Measurements from ENCODE around the gene PTCD2. TPM values are rescaled to one million over a fixed set of nuclear protein-coding genes. Genes with fewer than 3 reads are reported as not detected.
A peak's percentile ranks its signal among the peaks of the same experiment; 100 is the strongest.

The PTCD2 gene, protein sequence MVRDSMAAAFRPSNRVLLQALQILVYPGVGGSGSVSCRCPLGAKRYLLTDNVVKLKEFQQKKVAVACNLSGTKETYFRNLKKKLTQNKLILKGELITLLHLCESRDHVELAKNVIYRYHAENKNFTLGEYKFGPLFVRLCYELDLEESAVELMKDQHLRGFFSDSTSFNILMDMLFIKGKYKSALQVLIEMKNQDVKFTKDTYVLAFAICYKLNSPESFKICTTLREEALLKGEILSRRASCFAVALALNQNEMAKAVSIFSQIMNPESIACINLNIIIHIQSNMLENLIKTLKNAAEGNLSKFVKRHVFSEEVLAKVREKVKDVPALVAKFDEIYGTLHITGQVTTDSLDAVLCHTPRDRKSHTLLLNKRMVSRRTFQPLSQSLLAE
- 10 to 100 TPM in 3 of 4 donors, 1 to 10 TPM in 1; 6.3 to 17.4 (median 11.8) TPM for total RNA-seq

DNA sequence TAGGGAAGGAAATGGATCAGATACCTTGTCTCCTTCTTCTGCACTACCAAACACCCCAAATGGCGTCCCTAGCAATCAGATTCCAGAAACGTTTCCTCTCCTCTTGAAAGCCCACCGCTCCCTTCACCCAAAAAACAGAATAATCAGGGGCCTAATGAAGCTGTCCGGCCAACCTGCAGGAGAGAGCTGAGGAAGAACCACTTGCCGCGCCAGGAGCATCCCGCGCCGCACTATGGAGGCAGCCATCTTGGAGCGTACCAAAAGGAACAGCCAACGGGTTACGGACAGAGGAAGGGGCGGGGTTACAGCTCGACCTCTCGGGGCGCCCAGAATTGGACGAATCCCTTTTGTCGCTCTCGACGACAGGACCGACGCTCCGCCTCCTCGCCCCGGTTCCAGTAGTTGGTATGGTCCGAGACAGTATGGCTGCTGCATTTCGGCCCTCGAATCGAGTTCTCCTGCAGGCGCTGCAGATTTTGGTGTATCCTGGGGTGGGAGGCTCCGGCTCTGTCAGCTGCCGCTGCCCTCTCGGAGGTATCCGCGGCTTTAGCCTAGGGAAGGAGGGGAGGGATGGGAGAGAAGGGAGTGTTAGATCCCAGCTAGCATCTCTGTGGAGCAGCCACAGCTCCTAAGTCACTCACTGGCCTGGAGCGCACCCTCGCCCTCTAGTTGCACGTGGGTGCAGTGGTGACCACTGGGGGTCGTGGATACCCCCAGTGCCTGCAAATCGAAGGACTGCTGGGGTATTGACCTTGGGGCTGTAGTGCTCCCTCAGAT is at the start of gene PTCD2, which contains the start of gene MRPS27:
Gene PTCD2 (plus strand): TSS at position 398 of the 777 bp plus-strand sequence. CDS start 10 bp downstream, at position 408.
Gene MRPS27 (minus strand): TSS at position 265 of the 777 bp plus-strand sequence. CDS start 19 bp downstream, at position 246.
- no peaks in the 10 kb centered on the region for H3K9me3 ChIP-seq
- H3K4me1 ChIP-seq = peaks cover 0 to 25% (median 5%) of the 10 kb centered on the region in 4 donors
- peak; percentile 89 to 94 for DNase-seq (ENCODE audit: low spot score in 2 of 2)
- H3K4me3 ChIP-seq = peak within 1 kb of the TSS; percentile 70 to 90 (median 80)
- peak within 1 kb of the TSS in 3 of 4 donors; percentile 71 to 82 (median 79) for H3K27ac ChIP-seq
- 0 to 1% methylated on average over 37 to 40 of the region's 40 CpGs for WGBS, 2 donors
- no peaks in the 10 kb centered on the region for H3K27me3 ChIP-seq
- peaks cover 0 to 37% (median 0%) of the 10 kb centered on the region in 3 donors for H3K36me3 ChIP-seq
- TF ChIP-seq POLR2A (IDR thresholded peaks at IDR 0.05) (peak; percentile 9 to 57), EP300 (IDR thresholded peaks at IDR 0.05) (peak; percentile 54 to 88)
- TF ChIP-seq, protein P1, sequence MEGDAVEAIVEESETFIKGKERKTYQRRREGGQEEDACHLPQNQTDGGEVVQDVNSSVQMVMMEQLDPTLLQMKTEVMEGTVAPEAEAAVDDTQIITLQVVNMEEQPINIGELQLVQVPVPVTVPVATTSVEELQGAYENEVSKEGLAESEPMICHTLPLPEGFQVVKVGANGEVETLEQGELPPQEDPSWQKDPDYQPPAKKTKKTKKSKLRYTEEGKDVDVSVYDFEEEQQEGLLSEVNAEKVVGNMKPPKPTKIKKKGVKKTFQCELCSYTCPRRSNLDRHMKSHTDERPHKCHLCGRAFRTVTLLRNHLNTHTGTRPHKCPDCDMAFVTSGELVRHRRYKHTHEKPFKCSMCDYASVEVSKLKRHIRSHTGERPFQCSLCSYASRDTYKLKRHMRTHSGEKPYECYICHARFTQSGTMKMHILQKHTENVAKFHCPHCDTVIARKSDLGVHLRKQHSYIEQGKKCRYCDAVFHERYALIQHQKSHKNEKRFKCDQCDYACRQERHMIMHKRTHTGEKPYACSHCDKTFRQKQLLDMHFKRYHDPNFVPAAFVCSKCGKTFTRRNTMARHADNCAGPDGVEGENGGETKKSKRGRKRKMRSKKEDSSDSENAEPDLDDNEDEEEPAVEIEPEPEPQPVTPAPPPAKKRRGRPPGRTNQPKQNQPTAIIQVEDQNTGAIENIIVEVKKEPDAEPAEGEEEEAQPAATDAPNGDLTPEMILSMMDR (IDR thresholded peaks at IDR 0.05) = peak in 1 of 5 experiments; percentile 34

DNA sequence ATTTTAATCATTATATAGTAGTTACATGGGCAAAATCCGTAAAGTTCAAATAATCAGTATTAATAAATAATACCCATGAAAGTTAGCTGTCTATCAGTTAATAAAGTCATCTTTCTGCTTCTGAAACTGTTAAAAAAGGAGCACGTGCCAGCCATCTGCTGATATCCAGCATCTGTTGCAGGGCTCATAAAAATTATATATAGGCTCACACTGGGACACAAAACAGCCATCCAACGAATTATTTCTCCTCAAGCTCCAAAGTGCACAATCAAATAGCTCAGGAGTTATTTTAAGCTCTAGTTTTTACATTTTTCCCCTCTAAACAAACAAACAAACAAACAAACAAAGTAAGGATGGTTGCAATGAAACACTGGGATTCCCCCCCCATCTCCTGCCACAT is 48.5 kb upstream of the PTCD2 start:
- peaks cover 0 to 3% (median 0%) of the 10 kb centered on the region in 3 donors for H3K36me3 ChIP-seq
- no peak overlapping the region for H3K4me3 ChIP-seq
- peaks cover 0 to 13% (median 0%) of the 10 kb centered on the region in 4 donors for H3K4me1 ChIP-seq
- WGBS, 2 donors = 78 to 94% methylated on average over 3 of the region's 3 CpGs
- H3K27me3 ChIP-seq = no peaks in the 10 kb centered on the region
- no peak overlapping the region for H3K27ac ChIP-seq
- DNase-seq (ENCODE audit: low spot score in 2 of 2) = no peak
- H3K9me3 ChIP-seq = peaks cover 0 to 3% (median 1%) of the 10 kb centered on the region in 4 donors
- TF ChIP-seq, protein P1 (IDR thresholded peaks at IDR 0.05) = no peak
- TF ChIP-seq POLR2A (IDR thresholded peaks at IDR 0.05) (no peak), EP300 (IDR thresholded peaks at IDR 0.05) (no peak)

DNA sequence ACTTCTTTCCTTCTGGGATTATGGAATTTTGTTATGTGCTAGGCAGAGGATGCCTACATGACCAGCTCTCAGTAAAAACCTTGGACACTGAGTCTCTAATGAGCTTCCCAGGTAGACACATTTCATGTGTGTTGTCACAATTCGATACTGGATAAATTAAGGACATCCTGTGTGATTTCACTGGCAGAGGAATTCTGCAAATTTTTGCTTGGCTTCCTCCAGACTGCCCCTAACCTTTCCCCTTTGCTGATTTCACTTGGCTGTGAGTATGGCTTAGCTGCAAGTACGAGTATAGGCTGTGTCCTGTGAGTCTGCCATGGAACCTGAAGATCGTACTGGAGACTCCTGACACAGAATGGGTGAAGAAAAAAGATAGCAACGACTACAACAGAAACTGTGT is 47.8 kb upstream of the PTCD2 start:
- Histone ChIP-seq H3K4me3 (no peak overlapping the region), H3K9me3 (peaks cover 0 to 3% (median 1%) of the 10 kb centered on the region in 4 donors), H3K36me3 (peaks cover 0 to 9% (median 0%) of the 10 kb centered on the region in 3 donors), H3K27me3 (no peaks in the 10 kb centered on the region), H3K4me1 (peaks cover 0 to 10% (median 0%) of the 10 kb centered on the region in 4 donors), H3K27ac (no peak overlapping the region)
- no peak for DNase-seq (ENCODE audit: low spot score in 2 of 2)
- 53 to 59% methylated on average over 4 of the region's 4 CpGs for WGBS, 2 donors
- TF ChIP-seq POLR2A (IDR thresholded peaks at IDR 0.05) (no peak), EP300 (IDR thresholded peaks at IDR 0.05) (no peak)
- TF ChIP-seq, protein P1 (IDR thresholded peaks at IDR 0.05) = no peak

DNA sequence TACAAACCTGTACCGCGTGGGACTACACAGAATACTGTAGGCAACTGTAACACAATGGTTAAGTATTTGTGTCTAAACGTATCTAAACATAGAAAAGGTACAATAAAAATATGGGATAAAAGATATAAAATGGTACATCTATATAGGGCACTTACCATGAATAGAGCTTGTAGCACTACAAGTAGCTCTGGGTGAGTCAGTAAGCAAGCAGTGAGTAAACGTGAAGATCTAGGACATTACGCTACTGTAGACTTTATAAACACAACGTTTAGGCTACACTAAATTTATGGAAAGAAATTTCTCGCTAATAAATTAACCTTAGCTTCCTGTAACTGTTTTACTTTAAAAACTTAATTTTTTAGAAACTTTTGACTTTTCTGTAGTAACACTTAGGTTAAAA is 46.6 kb upstream of the PTCD2 start:
- WGBS, 2 donors = 89 to 92% methylated on average over 7 of the region's 7 CpGs
- H3K36me3 ChIP-seq = peaks cover 0 to 14% (median 0%) of the 10 kb centered on the region in 3 donors
- no peaks in the 10 kb centered on the region for H3K27me3 ChIP-seq
- TF ChIP-seq EP300 (IDR thresholded peaks at IDR 0.05) (no peak), POLR2A (IDR thresholded peaks at IDR 0.05) (no peak)
- TF ChIP-seq, protein P1 (IDR thresholded peaks at IDR 0.05) = no peak
- no peak overlapping the region for H3K4me3 ChIP-seq
- no peaks in the 10 kb centered on the region for H3K4me1 ChIP-seq
- H3K9me3 ChIP-seq = peaks cover 0 to 3% (median 1%) of the 10 kb centered on the region in 4 donors
- H3K27ac ChIP-seq = no peak overlapping the region
- DNase-seq (ENCODE audit: low spot score in 2 of 2) = no peak

Data from tibial nerve (tissue), 4 donors.